GM23338 (cell line): ENCODE data around the gene MYO1F. TPM values are rescaled to one million over a fixed set of nuclear protein-coding genes. Genes with fewer than 3 reads are reported as not detected.

Source experiments
- ATAC-seq: fragments of 200-7000 bp; cut with Tn5 transposase; 3 replicates; pipeline ENCODE4 v1.9.1; 2020
- DNase-seq: peaks from one replicate; pipeline ENCODE4 v3.0.0-alpha.2; 2015; ENCODE audit warnings: low spot score
- H2AFZ ChIP-seq: fragments of 200-600 bp; sonication (generic); 2 replicates; pipeline ENCODE4 v1.8.0; 2016; ENCODE audit warnings: antibody characterized with exemption, mild to moderate bottlenecking, moderate library complexity
- H3F3A ChIP-seq: fragments of 200-600 bp; sonication (generic); replicated peaks from 2 replicates; pipeline ENCODE4 v1.8.0; 2017; ENCODE audit warnings: antibody characterized with exemption, mixed run types, low read depth
- H3K27ac ChIP-seq: fragments of 200-600 bp; sonication (generic); 2 replicates; pipeline ENCODE4 v1.6.1; 2016; ENCODE audit warnings: low read depth
- H3K27me3 ChIP-seq: fragments of 200-600 bp; sonication (generic); 2 replicates; pipeline ENCODE4 v1.8.0; 2016; ENCODE audit warnings: mild to moderate bottlenecking, mixed run types, moderate library complexity; ENCODE audit not compliant: insufficient read depth
- H3K36me3 ChIP-seq: fragments of 200-600 bp; sonication (generic); 2 replicates; pipeline ENCODE4 v1.8.0; 2016; ENCODE audit warnings: mild to moderate bottlenecking; ENCODE audit not compliant: insufficient read depth
- H3K4me1 ChIP-seq: fragments of 200-600 bp; sonication (generic); 2 replicates; pipeline ENCODE4 v1.8.0; 2016; ENCODE audit warnings: mild to moderate bottlenecking, moderate library complexity; ENCODE audit not compliant: insufficient read depth
- H3K4me2 ChIP-seq: fragments of 200-600 bp; sonication (generic); 2 replicates; pipeline ENCODE4 v1.7.1; 2017; ENCODE audit warnings: mixed run types
- H3K4me3 ChIP-seq: fragments of 200-600 bp; sonication (generic); 2 replicates; pipeline ENCODE4 v1.6.1; 2016; ENCODE audit warnings: mixed run types
- H3K79me2 ChIP-seq: fragments of 200-600 bp; sonication (generic); replicated peaks from 2 replicates; pipeline ENCODE4 v1.8.0; 2017; ENCODE audit warnings: mild to moderate bottlenecking; ENCODE audit not compliant: insufficient read depth
- H3K9me2 ChIP-seq: fragments of 200-600 bp; sonication (generic); 2 replicates; pipeline ENCODE4 v1.8.0; 2017; ENCODE audit not compliant: insufficient read depth
- H4K20me1 ChIP-seq: fragments of 200-600 bp; sonication (generic); replicated peaks from 2 replicates; pipeline ENCODE4 v1.8.0; 2017; ENCODE audit warnings: mild to moderate bottlenecking; ENCODE audit not compliant: insufficient read depth
- H3K27ac Mint-ChIP-seq: 2 replicates; pipeline ENCODE4 v1.8.0; 2020; ENCODE audit warnings: inconsistent platforms, mild to moderate bottlenecking, moderate library complexity, mixed read lengths
- H3K27me3 Mint-ChIP-seq: 3 replicates; pipeline ENCODE4 v1.8.0; 2022; ENCODE audit warnings: low read depth, mild to moderate bottlenecking, moderate library complexity, mixed read lengths, inconsistent platforms; ENCODE audit not compliant: insufficient read depth, poor library complexity
- H3K36me3 Mint-ChIP-seq: 3 replicates; pipeline ENCODE4 v1.8.0; 2021; ENCODE audit warnings: low read depth, mild to moderate bottlenecking, inconsistent platforms, moderate library complexity, mixed read lengths
- H3K4me1 Mint-ChIP-seq: 3 replicates; pipeline ENCODE4 v1.8.0; 2020; ENCODE audit warnings: mild to moderate bottlenecking, inconsistent platforms, mixed read lengths
- H3K4me3 Mint-ChIP-seq: 3 replicates; pipeline ENCODE4 v1.8.0; 2021; ENCODE audit warnings: moderate library complexity, mild to moderate bottlenecking, inconsistent platforms, mixed read lengths
- H3K9me3 Mint-ChIP-seq: 3 replicates; pipeline ENCODE4 v1.8.0; 2020; ENCODE audit warnings: moderate library complexity, mild to moderate bottlenecking, inconsistent platforms, mixed read lengths
- CREB1 ChIP-seq: fragments of 250-450 bp; sonication (Bioruptor Pico); IDR thresholded peaks from 2 replicates; pipeline ENCODE4 v1.5.0; 2020; ENCODE audit warnings: low read depth, mild to moderate bottlenecking, moderate library complexity
- EZH2 ChIP-seq: fragments of 200-600 bp; sonication (generic); IDR thresholded peaks from one replicate; pipeline ENCODE4 v1.8.0; 2017; ENCODE audit warnings: antibody characterized with exemption, mild to moderate bottlenecking, low read depth; ENCODE audit not compliant: unreplicated experiment
- EZH2phosphoT487 ChIP-seq: fragments of 200-600 bp; sonication (generic); IDR thresholded peaks from one replicate; pipeline ENCODE4 v1.8.1; 2018; ENCODE audit warnings: antibody characterized with exemption; ENCODE audit not compliant: unreplicated experiment
- JUNB ChIP-seq: IDR thresholded peaks from one replicate; pipeline ENCODE4 v1.6.1; 2016; ENCODE audit warnings: antibody characterized with exemption; ENCODE audit not compliant: unreplicated experiment
- NANOG ChIP-seq: IDR thresholded peaks from 2 replicates; pipeline ENCODE4 v1.6.1; 2016; ENCODE audit warnings: antibody characterized with exemption, borderline replicate concordance
- POLR2AphosphoS5 ChIP-seq: IDR thresholded peaks from 2 replicates; pipeline ENCODE4 v1.6.1; 2016; ENCODE audit warnings: antibody characterized with exemption, low read depth
- STAT1 ChIP-seq: IDR thresholded peaks from one replicate; pipeline ENCODE4 v1.6.1; 2016; ENCODE audit warnings: antibody characterized with exemption; ENCODE audit not compliant: unreplicated experiment
- ZNF114 ChIP-seq: fragments of 250-450 bp; sonication (Bioruptor Pico); IDR thresholded peaks from 2 replicates; pipeline ENCODE4 v1.5.0; 2020; ENCODE audit warnings: mild to moderate bottlenecking, moderate library complexity
- ZNF331 ChIP-seq: fragments of 250-450 bp; sonication (Bioruptor Pico); IDR thresholded peaks from 2 replicates; pipeline ENCODE4 v1.5.0; 2020; ENCODE audit warnings: low read depth, mild to moderate bottlenecking, moderate library complexity
- polyA plus RNA-seq: library from polyadenylated mRNA; unstranded; fragments of >200 nt; fragmentation: Nextera tagmentation; extraction: Ambion mirVana; gene quantifications from 2 replicates; pipeline ENCODE4 v1.2.1, GENCODE V29; 2016
- total RNA-seq: library from RNA; depleted of rRNA; stranded (reverse); fragments of >200 nt; shearing (Covaris generic); gene quantifications from 2 replicates; pipeline ENCODE4 v1.2.3, GENCODE V29; 2014
- TF ChIP-seq, protein P1 (sequence below), 2 experiments: fragments of 200-600 bp in 1 of 2; sonication (generic) in 1 of 2; conservative IDR thresholded peaks; 2 replicates each; pipeline versions ENCODE4 v1.5.1 to v1.6.1; 2016 to 2017; ENCODE audit warnings: antibody characterized with exemption in 2 of 2, low read depth in 2 of 2, mild to moderate bottlenecking in 2 of 2, moderate library complexity in 1 of 2
- TF ChIP-seq, protein P2 (sequence below): IDR thresholded peaks from one replicate; pipeline ENCODE4 v1.6.1; 2018; ENCODE audit warnings: antibody characterized with exemption; ENCODE audit not compliant: unreplicated experiment
- TF ChIP-seq, protein P3 (sequence below): IDR thresholded peaks from 2 replicates; pipeline ENCODE4 v1.6.1; 2016; ENCODE audit warnings: antibody characterized with exemption
- TF ChIP-seq, protein P4 (sequence below): fragments of 250-450 bp; sonication (Bioruptor Pico); IDR thresholded peaks from 2 replicates; pipeline ENCODE4 v1.5.0; 2020; ENCODE audit warnings: mild to moderate bottlenecking, moderate library complexity

The MYO1F gene
- total and polyA plus RNA-seq, 2 experiments from 2014 or later, result 3.9 to 5.7 TPM

DNA sequence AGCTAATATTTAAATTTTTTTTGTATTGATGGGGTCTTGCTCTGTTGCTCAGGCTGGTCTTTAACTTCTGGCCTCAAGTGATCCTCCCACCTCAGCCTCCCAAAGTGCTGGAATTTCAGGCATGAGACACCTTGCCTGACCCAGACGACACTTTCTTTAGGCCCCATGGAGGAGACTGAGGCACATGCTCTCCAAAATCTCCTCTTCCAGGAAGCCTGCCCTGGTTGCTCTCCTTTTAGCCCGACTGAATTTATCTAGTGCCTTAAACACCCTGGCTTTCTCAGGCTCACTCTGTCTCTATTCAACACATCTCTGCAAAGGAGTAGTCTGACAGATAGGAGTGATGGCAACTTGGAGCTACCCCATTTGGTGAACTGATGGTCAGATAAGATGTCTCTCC is 18.9 kb downstream of the MYO1F start:
- ATAC-seq (no peak), DNase-seq (no peak)
- no peaks in the 10 kb centered on the region for H3K36me3 Mint-ChIP-seq
- no peak overlapping the region for H3K4me2 ChIP-seq
- peaks cover 3% of the 10 kb centered on the region; the same call in 1 of the 2 replicates for H3K4me1 ChIP-seq
- no peaks in the 10 kb centered on the region for H3K36me3 ChIP-seq
- H3K4me3 Mint-ChIP-seq, result no peak overlapping the region
- no peak overlapping the region for H3K4me3 ChIP-seq
- H3K9me3 Mint-ChIP-seq, result no peaks in the 10 kb centered on the region; the same call in 1 of the 3 replicates
- no peak for TF ChIP-seq JUNB
- TF ChIP-seq ZNF114 (CRISPR knock-in tag), result no peak
- TF ChIP-seq POLR2AphosphoS5, result no peak
- TF ChIP-seq, protein P1, sequence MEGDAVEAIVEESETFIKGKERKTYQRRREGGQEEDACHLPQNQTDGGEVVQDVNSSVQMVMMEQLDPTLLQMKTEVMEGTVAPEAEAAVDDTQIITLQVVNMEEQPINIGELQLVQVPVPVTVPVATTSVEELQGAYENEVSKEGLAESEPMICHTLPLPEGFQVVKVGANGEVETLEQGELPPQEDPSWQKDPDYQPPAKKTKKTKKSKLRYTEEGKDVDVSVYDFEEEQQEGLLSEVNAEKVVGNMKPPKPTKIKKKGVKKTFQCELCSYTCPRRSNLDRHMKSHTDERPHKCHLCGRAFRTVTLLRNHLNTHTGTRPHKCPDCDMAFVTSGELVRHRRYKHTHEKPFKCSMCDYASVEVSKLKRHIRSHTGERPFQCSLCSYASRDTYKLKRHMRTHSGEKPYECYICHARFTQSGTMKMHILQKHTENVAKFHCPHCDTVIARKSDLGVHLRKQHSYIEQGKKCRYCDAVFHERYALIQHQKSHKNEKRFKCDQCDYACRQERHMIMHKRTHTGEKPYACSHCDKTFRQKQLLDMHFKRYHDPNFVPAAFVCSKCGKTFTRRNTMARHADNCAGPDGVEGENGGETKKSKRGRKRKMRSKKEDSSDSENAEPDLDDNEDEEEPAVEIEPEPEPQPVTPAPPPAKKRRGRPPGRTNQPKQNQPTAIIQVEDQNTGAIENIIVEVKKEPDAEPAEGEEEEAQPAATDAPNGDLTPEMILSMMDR (conservative IDR thresholded peaks at IDR 0.05; ENCODE audit: low read depth in 2 of 2), result no peak
- TF ChIP-seq CREB1 (CRISPR knock-in tag), result no peak
- no peak for TF ChIP-seq STAT1
- no peak for TF ChIP-seq NANOG
- TF ChIP-seq ZNF331 (CRISPR knock-in tag), result no peak
- TF ChIP-seq, protein P2, sequence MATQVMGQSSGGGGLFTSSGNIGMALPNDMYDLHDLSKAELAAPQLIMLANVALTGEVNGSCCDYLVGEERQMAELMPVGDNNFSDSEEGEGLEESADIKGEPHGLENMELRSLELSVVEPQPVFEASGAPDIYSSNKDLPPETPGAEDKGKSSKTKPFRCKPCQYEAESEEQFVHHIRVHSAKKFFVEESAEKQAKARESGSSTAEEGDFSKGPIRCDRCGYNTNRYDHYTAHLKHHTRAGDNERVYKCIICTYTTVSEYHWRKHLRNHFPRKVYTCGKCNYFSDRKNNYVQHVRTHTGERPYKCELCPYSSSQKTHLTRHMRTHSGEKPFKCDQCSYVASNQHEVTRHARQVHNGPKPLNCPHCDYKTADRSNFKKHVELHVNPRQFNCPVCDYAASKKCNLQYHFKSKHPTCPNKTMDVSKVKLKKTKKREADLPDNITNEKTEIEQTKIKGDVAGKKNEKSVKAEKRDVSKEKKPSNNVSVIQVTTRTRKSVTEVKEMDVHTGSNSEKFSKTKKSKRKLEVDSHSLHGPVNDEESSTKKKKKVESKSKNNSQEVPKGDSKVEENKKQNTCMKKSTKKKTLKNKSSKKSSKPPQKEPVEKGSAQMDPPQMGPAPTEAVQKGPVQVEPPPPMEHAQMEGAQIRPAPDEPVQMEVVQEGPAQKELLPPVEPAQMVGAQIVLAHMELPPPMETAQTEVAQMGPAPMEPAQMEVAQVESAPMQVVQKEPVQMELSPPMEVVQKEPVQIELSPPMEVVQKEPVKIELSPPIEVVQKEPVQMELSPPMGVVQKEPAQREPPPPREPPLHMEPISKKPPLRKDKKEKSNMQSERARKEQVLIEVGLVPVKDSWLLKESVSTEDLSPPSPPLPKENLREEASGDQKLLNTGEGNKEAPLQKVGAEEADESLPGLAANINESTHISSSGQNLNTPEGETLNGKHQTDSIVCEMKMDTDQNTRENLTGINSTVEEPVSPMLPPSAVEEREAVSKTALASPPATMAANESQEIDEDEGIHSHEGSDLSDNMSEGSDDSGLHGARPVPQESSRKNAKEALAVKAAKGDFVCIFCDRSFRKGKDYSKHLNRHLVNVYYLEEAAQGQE, result no peak
- TF ChIP-seq EZH2, result no peak
- TF ChIP-seq, protein P3, sequence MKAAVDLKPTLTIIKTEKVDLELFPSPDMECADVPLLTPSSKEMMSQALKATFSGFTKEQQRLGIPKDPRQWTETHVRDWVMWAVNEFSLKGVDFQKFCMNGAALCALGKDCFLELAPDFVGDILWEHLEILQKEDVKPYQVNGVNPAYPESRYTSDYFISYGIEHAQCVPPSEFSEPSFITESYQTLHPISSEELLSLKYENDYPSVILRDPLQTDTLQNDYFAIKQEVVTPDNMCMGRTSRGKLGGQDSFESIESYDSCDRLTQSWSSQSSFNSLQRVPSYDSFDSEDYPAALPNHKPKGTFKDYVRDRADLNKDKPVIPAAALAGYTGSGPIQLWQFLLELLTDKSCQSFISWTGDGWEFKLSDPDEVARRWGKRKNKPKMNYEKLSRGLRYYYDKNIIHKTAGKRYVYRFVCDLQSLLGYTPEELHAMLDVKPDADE, result no peak
- TF ChIP-seq, protein P4, sequence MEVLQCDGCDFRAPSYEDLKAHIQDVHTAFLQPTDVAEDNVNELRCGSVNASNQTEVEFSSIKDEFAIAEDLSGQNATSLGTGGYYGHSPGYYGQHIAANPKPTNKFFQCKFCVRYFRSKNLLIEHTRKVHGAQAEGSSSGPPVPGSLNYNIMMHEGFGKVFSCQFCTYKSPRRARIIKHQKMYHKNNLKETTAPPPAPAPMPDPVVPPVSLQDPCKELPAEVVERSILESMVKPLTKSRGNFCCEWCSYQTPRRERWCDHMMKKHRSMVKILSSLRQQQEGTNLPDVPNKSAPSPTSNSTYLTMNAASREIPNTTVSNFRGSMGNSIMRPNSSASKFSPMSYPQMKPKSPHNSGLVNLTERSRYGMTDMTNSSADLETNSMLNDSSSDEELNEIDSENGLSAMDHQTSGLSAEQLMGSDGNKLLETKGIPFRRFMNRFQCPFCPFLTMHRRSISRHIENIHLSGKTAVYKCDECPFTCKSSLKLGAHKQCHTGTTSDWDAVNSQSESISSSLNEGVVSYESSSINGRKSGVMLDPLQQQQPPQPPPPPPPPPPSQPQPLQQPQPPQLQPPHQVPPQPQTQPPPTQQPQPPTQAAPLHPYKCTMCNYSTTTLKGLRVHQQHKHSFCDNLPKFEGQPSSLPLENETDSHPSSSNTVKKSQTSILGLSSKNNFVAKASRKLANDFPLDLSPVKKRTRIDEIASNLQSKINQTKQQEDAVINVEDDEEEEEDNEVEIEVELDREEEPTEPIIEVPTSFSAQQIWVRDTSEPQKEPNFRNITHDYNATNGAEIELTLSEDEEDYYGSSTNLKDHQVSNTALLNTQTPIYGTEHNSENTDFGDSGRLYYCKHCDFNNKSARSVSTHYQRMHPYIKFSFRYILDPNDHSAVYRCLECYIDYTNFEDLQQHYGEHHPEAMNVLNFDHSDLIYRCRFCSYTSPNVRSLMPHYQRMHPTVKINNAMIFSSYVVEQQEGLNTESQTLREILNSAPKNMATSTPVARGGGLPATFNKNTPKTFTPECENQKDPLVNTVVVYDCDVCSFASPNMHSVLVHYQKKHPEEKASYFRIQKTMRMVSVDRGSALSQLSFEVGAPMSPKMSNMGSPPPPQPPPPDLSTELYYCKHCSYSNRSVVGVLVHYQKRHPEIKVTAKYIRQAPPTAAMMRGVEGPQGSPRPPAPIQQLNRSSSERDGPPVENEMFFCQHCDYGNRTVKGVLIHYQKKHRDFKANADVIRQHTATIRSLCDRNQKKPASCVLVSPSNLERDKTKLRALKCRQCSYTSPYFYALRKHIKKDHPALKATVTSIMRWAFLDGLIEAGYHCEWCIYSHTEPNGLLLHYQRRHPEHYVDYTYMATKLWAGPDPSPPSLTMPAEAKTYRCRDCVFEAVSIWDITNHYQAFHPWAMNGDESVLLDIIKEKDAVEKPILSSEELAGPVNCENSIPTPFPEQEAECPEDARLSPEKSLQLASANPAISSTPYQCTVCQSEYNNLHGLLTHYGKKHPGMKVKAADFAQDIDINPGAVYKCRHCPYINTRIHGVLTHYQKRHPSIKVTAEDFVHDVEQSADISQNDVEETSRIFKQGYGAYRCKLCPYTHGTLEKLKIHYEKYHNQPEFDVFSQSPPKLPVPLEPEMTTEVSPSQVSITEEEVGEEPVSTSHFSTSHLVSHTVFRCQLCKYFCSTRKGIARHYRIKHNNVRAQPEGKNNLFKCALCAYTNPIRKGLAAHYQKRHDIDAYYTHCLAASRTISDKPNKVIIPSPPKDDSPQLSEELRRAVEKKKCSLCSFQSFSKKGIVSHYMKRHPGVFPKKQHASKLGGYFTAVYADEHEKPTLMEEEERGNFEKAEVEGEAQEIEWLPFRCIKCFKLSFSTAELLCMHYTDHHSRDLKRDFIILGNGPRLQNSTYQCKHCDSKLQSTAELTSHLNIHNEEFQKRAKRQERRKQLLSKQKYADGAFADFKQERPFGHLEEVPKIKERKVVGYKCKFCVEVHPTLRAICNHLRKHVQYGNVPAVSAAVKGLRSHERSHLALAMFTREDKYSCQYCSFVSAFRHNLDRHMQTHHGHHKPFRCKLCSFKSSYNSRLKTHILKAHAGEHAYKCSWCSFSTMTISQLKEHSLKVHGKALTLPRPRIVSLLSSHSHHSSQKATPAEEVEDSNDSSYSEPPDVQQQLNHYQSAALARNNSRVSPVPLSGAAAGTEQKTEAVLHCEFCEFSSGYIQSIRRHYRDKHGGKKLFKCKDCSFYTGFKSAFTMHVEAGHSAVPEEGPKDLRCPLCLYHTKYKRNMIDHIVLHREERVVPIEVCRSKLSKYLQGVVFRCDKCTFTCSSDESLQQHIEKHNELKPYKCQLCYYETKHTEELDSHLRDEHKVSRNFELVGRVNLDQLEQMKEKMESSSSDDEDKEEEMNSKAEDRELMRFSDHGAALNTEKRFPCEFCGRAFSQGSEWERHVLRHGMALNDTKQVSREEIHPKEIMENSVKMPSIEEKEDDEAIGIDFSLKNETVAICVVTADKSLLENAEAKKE (CRISPR knock-in tag), result no peak
- no peak for TF ChIP-seq EZH2phosphoT487
- peaks cover 1% of the 10 kb centered on the region; the same call in 1 of the 2 replicates for H3F3A ChIP-seq
- no peaks in the 10 kb centered on the region for H3K27me3 ChIP-seq
- peaks cover 11% of the 10 kb centered on the region for H3K27me3 Mint-ChIP-seq
- H3K9me2 ChIP-seq, result no peaks in the 10 kb centered on the region
- H3K4me1 Mint-ChIP-seq, result peaks cover 2% of the 10 kb centered on the region; the same call in 1 of the 3 replicates
- H3K79me2 ChIP-seq, result no peaks in the 10 kb centered on the region
- H4K20me1 ChIP-seq, result no peaks in the 10 kb centered on the region
- H2AFZ ChIP-seq, result no peak overlapping the region
- no peak overlapping the region for H3K27ac Mint-ChIP-seq
- H3K27ac ChIP-seq, result no peak overlapping the region
